Caco-2 (cell line): ENCODE results near the gene ZNF775. TPM values are rescaled to one million over a fixed set of nuclear protein-coding genes. Genes with fewer than 3 reads are reported as not detected.

Experiments
- BruUV-seq: library from RNA; stranded (reverse); fragments of 400-500 nt; replicated peaks from 2 replicates; lab custom pipeline; 2021; lab: Mats Ljungman, UMichigan
- CTCF ChIA-PET: fragments of 300-600 bp; sonication (Branson Sonifier 250); formaldehyde crosslinking; loops from one replicate; lab custom pipeline; 2022; ENCODE audit warnings: antibody characterized with exemption; lab: Charles Lee
- POLR2A ChIA-PET: fragments of 300-600 bp; sonication (Branson Sonifier 250); formaldehyde crosslinking; loops from one replicate; lab custom pipeline; 2022; ENCODE audit warnings: antibody characterized with exemption; lab: Charles Lee
- DNase-seq, 2 experiments: peaks; one replicate each; pipeline versions ENCODE4 v3.0.0 to v3.0.0-alpha.2; 2020 to 2022
- H3K27me3 ChIP-seq: replicated peaks from 2 replicates; pipeline ENCODE4 v1.6.0; 2011; ENCODE audit warnings: low read length; ENCODE audit not compliant: control insufficient read depth, insufficient read depth
- H3K36me3 ChIP-seq: 2 replicates; pipeline ENCODE4 v1.5.1; 2011; ENCODE audit warnings: low read length; ENCODE audit not compliant: control insufficient read depth, insufficient read depth
- H3K4me1 ChIP-seq: fragments of 250-450 bp; sonication (Bioruptor Pico); 2 replicates; pipeline ENCODE4 v1.5.1; 2020; ENCODE audit warnings: mild to moderate bottlenecking
- H3K4me3 ChIP-seq: 2 replicates; pipeline ENCODE4 v1.5.1; 2011; ENCODE audit warnings: low read depth, mild to moderate bottlenecking, control low read depth, low read length
- H3K9me3 ChIP-seq: fragments of 250-450 bp; sonication (Bioruptor Pico); 2 replicates; pipeline ENCODE4 v1.5.1; 2020; ENCODE audit warnings: mild to moderate bottlenecking, moderate library complexity
- H3K27ac Mint-ChIP-seq: one replicate; pipeline ENCODE4 v1.8.0; 2022; ENCODE audit warnings: mixed read lengths; ENCODE audit not compliant: unreplicated experiment
- H3K27me3 Mint-ChIP-seq: one replicate; pipeline ENCODE4 v1.8.0; 2022; ENCODE audit warnings: mixed read lengths; ENCODE audit not compliant: insufficient read depth, unreplicated experiment
- H3K36me3 Mint-ChIP-seq: one replicate; pipeline ENCODE4 v1.8.0; 2022; ENCODE audit warnings: mild to moderate bottlenecking, mixed read lengths; ENCODE audit not compliant: insufficient read depth, unreplicated experiment
- H3K4me1 Mint-ChIP-seq: one replicate; pipeline ENCODE4 v1.8.0; 2022; ENCODE audit warnings: low read depth, mixed read lengths; ENCODE audit not compliant: unreplicated experiment
- H3K4me3 Mint-ChIP-seq: one replicate; pipeline ENCODE4 v1.8.0; 2022; ENCODE audit warnings: mild to moderate bottlenecking, moderate library complexity, mixed read lengths; ENCODE audit not compliant: unreplicated experiment
- H3K9me3 Mint-ChIP-seq: one replicate; pipeline ENCODE4 v1.8.0; 2022; ENCODE audit warnings: mixed read lengths; ENCODE audit not compliant: unreplicated experiment
- CTCF ChIP-seq, 2 experiments: fragments of 200-600 bp in 1 of 2; IDR thresholded peaks; 1 replicate in 1 of 2; 2 replicates in 1 of 2; pipeline versions ENCODE4 v1.5.1 to v1.8.0; 2011 to 2022; ENCODE audit warnings: antibody characterized with exemption in 1 of 2, control low read depth in 1 of 2, inconsistent platforms in 1 of 2, low read depth in 1 of 2, low read length in 1 of 2, mild to moderate bottlenecking in 1 of 2, moderate library complexity in 1 of 2; ENCODE audit not compliant: insufficient read depth in 1 of 2, severe bottlenecking in 1 of 2, unreplicated experiment in 1 of 2
- intact Hi-C: fragments of 100-400 bp; cut with micrococcal nuclease; formaldehyde crosslinking; loops from one replicate; pipeline ENCODE4 v1.10.0; 2022; ENCODE audit not compliant: unreplicated experiment
- total RNA-seq: library from RNA; stranded (reverse); gene quantifications from 2 replicates; pipeline ENCODE4 v1.2.3, GENCODE V29; 2022

The ZNF775 gene
- total RNA-seq, 1 experiment from 2014 or later = 4.0 TPM

GRCh38 chr7:150398965-150399320, 19.8 kb downstream of the ZNF775 start:
- no peaks in the 10 kb centered on the region for H3K27me3 ChIP-seq
- Mint-ChIP-seq H3K36me3 (peaks cover 10% of the 10 kb centered on the region), H3K4me3 (no peak overlapping the region), H3K27me3 (no peaks in the 10 kb centered on the region), H3K27ac (no peak overlapping the region), H3K9me3 (no peaks in the 10 kb centered on the region), H3K4me1 (peaks cover 25% of the 10 kb centered on the region)
- ChIA-PET POLR2A (no interaction called here), CTCF (no interaction called here)
- no peak for TF ChIP-seq CTCF (IDR thresholded peaks at IDR 0.05; ENCODE audit: insufficient read depth in 1 of 2, low read depth in 1 of 2, low read length in 1 of 2, severe bottlenecking in 1 of 2, unreplicated experiment in 1 of 2)
- DNase-seq = peak in 1 of 2 experiments; percentile 23
- BruUV-seq = no TSS peak
- peaks cover 35% of the 10 kb centered on the region for H3K4me1 ChIP-seq
- no peak overlapping the region for H3K4me3 ChIP-seq
- intact Hi-C loops = no loop called here
- H3K9me3 ChIP-seq = no peaks in the 10 kb centered on the region
- no peaks in the 10 kb centered on the region for H3K36me3 ChIP-seq

GRCh38 chr7:150399421-150400007, 20.4 kb downstream of the ZNF775 start:
- Mint-ChIP-seq H3K27me3 (no peaks in the 10 kb centered on the region), H3K4me3 (no peak overlapping the region), H3K4me1 (peaks cover 30% of the 10 kb centered on the region), H3K27ac (no peak overlapping the region), H3K36me3 (peaks cover 10% of the 10 kb centered on the region), H3K9me3 (no peaks in the 10 kb centered on the region)
- Histone ChIP-seq H3K9me3 (no peaks in the 10 kb centered on the region), H3K4me3 (no peak overlapping the region), H3K4me1 (peaks cover 41% of the 10 kb centered on the region), H3K27me3 (no peaks in the 10 kb centered on the region), H3K36me3 (no peaks in the 10 kb centered on the region)
- DNase-seq = peak in 1 of 2 experiments; percentile 31
- no peak for TF ChIP-seq CTCF (IDR thresholded peaks at IDR 0.05; ENCODE audit: insufficient read depth in 1 of 2, low read depth in 1 of 2, low read length in 1 of 2, severe bottlenecking in 1 of 2, unreplicated experiment in 1 of 2)
- no TSS peak for BruUV-seq
- CTCF ChIA-PET = no interaction called here
- POLR2A ChIA-PET = no interaction called here
- intact Hi-C loops = no loop called here

GRCh38 chr7:150400008-150400787, 21.1 kb downstream of the ZNF775 start:
- Histone ChIP-seq H3K36me3 (no peaks in the 10 kb centered on the region), H3K27me3 (no peaks in the 10 kb centered on the region), H3K4me3 (no peak overlapping the region), H3K4me1 (peaks cover 41% of the 10 kb centered on the region), H3K9me3 (no peaks in the 10 kb centered on the region)
- Mint-ChIP-seq H3K9me3 (no peaks in the 10 kb centered on the region), H3K27me3 (no peaks in the 10 kb centered on the region), H3K36me3 (peaks cover 10% of the 10 kb centered on the region), H3K27ac (peak overlapping the region; percentile 51), H3K4me1 (peaks cover 31% of the 10 kb centered on the region), H3K4me3 (no peak overlapping the region)
- TF ChIP-seq CTCF (IDR thresholded peaks at IDR 0.05; ENCODE audit: insufficient read depth in 1 of 2, low read depth in 1 of 2, low read length in 1 of 2, severe bottlenecking in 1 of 2, unreplicated experiment in 1 of 2) = no peak
- peak in 1 of 2 experiments; percentile 52 for DNase-seq
- intact Hi-C loops = no loop called here
- ChIA-PET POLR2A (no interaction called here), CTCF (no interaction called here)
- BruUV-seq = no TSS peak
